Activated CD4-positive, alpha-beta T cell treated with anti-CD3 and anti-CD28 coated beads, Interleukin-2, Interleukin-4, amounts not matched to agents 100 ng/mL and 50 ng/mL, durations not matched to agents 16 hours and 8 hours (primary cell): ENCODE data around the gene NCLN.
"Not testable (repeated sequence)": the region's sequence is repeated elsewhere in the genome, so short reads cannot be mapped to it uniquely, and the experiment has no call there.

ENCODE experiments used
- DNase-seq: peaks from one replicate; pipeline ENCODE4 v3.0.0-alpha.2; 2020; ENCODE audit warnings: low spot score

The NCLN gene, protein sequence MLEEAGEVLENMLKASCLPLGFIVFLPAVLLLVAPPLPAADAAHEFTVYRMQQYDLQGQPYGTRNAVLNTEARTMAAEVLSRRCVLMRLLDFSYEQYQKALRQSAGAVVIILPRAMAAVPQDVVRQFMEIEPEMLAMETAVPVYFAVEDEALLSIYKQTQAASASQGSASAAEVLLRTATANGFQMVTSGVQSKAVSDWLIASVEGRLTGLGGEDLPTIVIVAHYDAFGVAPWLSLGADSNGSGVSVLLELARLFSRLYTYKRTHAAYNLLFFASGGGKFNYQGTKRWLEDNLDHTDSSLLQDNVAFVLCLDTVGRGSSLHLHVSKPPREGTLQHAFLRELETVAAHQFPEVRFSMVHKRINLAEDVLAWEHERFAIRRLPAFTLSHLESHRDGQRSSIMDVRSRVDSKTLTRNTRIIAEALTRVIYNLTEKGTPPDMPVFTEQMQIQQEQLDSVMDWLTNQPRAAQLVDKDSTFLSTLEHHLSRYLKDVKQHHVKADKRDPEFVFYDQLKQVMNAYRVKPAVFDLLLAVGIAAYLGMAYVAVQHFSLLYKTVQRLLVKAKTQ

DNA sequence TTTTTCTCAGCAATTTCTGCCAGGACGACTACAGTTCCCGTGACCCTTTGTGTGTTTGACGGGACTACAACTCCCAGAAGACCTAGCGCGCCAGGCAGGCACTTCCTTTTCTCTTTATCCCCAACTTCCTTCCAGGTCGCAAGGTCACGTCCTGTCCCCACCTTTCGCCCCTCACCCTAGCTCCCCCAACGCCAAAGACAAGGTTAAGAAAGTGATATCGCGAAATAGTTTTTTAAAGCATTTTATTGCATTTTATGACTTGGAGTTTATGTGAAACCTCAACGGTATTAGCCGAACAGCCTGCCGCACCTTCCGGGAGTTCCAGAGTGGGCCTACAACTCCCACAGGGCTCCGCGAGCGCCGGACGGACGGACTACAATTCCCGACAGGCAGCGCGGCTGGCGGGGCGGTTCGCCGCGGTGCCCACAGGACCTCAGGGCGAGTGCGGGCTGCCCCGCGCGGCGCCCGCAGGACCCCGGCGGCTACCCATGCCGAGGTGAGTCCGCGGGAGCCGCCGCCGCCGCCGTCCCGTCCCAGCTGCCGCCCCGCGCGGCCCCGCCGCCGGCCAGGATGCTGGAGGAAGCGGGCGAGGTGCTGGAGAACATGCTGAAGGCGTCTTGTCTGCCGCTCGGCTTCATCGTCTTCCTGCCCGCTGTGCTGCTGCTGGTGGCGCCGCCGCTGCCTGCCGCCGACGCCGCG lies at the start of gene NCLN:
Gene NCLN (plus strand): TSS at position 470 of the 699 bp plus-strand sequence. CDS start 101 bp downstream, at position 571.
- DNase-seq, result peak; percentile 94

DNA sequence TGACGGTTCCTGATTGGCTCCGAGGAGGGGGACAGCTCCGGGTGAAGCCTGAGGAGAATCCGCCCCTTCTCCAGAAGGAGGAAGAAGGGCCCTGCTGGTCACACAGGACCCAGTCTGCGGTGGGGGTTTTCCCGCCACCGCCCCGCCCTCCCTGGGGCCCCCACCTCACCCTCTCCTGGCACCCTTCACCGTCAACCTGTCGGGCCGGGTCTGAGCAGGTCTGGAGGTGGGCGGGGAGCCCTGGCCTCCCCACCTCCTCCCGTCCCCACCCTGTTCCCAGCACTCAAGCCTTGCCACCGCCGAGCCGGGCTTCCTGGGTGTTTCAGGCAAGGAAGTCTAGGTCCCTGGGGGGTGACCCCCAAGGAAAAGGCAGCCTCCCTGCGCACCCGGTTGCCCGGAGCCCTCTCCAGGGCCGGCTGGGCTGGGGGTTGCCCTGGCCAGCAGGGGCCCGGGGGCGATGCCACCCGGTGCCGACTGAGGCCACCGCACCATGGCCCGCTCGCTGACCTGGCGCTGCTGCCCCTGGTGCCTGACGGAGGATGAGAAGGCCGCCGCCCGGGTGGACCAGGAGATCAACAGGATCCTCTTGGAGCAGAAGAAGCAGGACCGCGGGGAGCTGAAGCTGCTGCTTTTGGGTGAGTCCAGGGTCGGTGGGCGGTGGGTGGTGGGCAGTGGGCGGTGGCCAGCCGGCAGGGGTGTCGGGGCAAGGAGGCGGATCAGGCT lies 49.6 kb upstream of the NCLN start, which contains the start of gene GNA15:
Gene GNA15 (plus strand): TSS at position 73 of the 723 bp plus-strand sequence. CDS start 418 bp downstream, at position 491.
- DNase-seq, result peak; percentile 73

DNA sequence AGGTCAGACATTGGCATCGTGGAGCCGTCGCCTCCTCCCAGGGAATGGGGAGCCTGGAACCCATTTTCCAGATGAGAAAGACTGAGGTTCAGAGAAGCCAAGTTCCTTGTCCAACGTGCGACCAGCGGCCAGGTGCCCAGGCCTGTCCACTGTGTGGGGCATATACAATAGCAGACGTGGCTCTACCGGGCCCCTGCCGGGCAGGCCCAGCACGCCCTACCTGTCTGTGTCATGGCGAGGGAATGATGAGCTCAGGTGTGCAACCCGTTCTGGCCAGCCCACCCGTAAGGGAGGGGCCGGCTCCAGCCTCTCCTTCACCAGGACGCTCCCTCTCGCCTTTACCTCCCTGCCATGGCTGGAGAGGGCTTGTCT lies 49.1 kb upstream of the NCLN start:
- no peak for DNase-seq

DNA sequence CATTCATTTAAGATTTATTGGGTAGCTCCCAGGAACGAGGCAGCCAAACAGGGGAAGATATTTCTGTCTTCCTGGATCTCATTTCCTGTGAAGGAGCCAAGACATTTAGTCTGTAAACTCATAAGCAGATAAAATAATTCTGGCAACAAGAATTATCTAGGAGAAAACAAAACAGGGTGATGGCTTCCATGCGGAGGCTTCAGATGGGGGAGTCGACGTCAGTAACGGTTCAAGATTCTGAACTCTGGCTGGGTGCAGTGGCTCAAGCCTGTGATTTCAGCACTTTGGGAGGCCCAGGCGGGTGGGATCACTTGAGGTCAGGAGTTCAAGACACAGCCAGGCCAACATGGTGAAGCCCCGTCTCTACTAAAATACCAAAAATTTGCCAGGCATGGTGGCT lies 48.6 kb upstream of the NCLN start:
- no peak for DNase-seq

DNA sequence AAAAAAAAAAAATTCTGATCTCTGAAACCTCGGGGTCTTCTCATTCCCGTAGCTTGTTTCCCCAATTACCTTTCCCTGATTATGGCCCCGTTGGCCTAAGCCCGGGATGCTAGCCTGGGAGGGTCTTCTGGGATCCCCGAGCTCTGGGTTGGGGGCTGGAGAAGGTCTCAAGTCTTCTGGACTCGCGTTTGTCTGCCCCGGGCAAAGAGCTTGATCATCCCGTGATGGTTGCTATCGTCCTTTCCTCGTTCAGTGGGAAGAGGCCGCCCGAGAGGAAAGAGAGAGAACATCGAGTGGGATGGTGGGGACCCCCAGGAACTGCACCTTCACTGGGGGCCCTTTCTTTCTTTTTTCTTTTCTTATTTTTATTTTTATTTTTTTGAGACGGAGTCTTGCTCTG lies 47.5 kb upstream of the NCLN start:
- DNase-seq, result no peak

DNA sequence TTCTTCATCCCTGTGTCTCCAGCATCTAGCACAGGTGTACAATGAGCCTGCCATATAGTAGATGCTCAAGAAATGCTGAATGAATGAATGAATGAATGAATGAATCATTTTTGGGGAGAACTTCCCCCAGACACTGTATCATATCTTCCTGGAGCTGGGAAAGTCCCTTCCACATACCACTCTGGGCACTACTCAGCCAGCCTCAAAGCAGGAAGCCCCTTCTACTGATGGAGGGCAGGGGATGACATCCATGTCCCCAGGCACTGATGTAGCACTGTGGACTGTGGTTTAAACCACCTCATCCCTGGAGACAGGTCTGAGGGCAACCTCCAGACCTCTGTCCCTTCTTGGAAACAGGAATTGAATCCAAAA lies 45.1 kb upstream of the NCLN start:
- DNase-seq, result peak; percentile 41

DNA sequence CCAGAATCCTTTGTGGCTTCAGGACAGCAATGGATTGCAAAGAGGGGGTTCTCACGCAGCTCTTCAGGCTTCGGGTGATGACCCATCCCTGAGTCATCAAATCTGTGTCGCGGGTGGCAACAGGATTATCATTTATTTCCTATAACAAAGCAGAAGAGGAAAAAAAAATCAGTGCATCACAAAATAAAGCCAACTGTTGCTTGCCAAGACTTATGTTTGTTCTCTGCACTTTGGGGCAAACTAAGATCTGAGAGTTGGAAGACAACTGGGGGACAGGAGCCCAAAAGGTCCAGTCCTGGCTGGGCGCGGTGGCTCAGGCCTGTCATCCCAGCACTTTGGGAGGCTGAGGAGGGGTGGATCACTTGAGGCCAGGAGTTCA lies 43.4 kb upstream of the NCLN start:
- peak; percentile 34 for DNase-seq

DNA sequence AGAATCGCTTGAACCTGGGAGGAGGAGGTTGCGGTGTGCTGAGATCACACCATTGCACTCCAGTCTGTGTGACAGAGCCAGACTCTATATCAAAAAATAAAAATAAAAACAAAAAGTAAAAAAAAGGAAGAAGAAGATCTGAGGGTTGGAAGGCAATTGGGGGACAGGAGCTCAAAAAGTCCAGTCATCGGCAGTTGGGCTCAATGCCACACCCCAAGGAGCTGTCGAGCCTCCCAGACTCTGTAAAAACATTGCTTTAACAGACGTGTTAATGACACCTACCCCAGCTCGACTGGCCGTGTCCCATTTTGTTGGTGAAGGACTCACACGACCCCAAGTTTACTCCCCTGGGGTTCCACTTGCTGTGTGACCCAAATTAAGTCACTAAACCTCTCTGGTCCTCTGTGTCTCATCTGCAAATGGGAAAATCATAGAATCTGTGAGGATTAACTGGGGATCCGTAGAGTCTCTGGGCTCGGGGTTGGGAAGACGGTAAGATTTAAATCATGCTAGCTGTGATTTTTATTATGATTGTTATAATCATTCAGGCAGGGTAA lies 42.9 kb upstream of the NCLN start:
- no peak for DNase-seq

DNA sequence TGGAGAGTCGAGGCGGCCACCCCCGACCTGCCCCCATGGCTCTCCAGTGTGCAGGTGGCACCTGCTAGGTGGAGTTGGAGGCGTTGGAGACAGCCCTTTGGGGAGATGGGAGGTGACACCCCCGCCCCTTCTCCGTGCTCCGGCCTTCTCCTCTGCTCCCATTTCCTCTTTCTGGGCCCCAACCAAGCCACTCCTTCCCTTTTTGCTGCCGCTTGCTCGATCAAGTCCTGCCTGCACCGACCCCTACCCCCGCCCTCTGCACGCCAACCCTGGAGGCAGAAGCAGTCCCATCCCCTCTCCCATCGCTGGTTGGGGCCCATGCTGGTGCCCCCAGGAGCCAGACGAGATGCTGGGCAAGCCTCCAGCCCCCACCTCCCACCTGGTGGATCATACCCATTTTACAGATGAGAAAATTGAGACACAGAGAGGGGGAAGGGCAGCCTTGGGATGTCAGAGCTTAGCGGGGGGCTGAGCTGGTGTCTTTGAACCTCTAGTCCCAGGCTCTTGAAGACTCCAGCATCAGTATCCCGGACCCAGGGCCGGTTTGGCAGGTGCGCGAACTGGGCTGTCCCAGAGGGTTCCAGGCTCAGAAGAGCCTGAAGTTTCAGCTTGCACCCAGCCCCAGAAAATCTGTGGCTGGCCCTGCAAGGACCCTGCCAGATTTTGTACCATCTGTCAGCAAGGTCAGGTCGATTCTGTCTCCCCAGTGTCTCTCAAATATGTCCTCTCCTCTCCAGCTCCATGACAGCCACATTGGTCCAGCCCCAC lies 39.6 kb upstream of the NCLN start:
- no peak for DNase-seq

DNA sequence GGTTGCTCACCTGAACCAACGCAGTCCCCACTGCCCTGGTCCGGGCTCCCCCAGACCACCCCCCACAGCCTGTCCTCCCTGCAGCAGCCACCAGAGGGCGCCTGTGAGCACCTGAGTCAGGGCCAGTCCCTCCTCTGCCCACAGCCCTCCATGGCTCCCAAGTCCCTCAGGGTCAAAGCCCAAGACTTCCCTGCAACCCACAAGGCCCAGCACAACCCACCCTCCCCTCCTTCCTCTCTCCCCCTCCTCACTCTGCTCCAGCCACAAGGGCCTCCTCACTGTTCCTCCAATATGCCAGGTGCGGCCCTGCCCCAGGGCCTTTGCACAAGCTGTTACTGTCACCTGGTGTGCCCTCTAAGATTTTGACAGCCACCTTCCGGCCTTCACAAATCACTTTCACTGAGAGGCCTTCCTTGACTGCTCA lies 39.0 kb upstream of the NCLN start:
- DNase-seq, result peak; percentile 62

DNA sequence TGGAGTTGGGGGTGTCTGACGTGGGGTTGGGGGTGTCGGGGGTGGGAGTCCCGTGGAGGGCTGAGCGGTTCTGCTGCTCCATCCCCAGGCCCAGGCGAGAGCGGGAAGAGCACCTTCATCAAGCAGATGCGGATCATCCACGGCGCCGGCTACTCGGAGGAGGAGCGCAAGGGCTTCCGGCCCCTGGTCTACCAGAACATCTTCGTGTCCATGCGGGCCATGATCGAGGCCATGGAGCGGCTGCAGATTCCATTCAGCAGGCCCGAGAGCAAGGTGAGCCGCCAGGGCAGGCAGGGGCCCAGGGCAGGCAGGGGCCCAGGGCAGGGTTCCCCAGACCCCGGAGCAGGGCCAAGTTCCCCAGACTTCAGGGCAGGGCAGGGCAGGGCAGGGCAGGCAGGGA lies 37.2 kb upstream of the NCLN start:
- DNase-seq, result no peak

DNA sequence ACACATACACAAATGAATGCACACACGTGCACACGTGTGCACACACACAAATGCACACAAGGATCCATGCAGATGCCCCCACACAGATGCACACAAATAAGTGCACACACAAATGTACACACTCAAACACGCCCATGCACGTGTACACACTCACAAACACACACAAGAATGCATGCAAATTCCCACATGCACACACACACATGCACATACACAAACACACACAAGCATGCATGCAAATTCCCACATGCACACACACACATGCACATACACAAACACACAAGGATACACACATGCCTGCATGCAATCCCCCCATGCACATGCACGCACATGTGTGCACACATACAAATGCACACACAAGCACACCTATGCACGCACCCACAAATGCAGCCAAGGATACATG lies 36.6 kb upstream of the NCLN start:
- DNase-seq, result no peak

DNA sequence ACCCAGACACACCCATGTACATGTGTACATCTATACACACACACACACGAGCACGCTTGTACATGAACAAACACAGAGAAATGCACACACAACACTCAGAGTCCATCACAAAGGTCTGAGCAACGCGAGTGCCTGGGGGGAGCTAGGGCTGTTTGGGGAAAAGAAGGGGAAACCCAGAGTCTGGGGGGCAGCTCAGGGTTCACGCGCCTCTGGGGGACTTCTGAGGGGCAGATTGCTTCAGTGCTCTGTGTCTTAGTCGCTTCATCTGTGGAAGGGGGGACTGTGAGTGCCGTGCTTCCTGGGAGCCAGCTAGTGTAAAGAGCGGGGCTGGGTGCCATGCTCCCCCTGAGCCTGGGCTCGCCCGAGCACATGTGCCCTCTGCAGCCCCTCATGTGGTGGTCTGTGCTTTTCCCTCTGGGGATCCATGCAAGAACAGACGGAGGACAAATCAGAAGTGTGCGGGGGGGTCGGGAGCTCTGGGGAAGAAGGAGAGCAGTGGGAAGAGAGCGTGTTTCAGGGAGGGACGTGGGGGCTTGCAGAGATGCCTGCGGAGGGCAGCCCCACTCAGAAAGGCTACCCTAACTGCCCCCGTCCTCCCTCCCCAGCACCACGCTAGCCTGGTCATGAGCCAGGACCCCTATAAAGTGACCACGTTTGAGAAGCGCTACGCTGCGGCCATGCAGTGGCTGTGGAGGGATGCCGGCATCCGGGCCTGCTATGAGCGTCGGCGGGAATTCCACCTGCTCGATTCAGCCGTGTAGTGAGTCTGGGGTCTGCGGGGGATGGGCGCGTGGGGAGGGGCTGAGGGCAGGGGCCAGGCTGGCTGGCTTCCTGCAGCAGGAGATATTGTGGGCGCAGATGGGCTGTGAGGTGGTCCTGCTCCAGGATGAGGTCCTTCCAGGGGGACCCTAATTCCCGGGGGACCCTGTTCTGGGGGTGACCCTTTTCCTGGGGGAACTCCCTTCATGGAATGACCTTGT lies 35.9 kb upstream of the NCLN start:
- DNase-seq, result no peak

DNA sequence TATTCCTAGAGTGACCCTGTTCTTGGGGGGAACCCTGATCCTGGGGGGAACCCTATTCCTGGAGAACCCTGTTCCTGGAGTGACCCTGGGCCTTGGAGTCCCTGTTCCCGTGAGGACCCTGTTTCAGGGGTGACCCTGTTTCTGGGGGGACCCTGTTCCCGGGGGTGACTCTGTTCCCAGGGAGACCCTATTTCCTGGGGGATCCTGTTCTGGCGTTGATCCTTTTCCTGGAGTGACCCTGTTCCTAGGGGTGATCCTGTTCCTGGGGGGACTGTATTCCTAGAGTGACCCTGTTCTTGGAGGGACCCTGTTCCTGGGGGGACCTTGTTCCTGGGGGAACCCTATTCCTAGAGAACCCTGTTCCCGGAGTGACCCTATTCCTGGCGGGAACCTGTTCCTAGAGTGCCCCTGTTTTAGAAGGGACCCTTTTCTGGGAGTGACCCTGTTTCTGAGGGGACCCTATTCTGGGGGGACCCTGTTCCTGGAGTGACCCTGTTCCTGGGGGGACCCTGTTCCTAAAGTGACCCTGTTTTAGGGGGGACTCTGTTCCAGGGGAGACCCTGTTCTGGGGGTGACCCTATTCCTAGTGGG lies 34.9 kb upstream of the NCLN start:
- DNase-seq, result no peak

DNA sequence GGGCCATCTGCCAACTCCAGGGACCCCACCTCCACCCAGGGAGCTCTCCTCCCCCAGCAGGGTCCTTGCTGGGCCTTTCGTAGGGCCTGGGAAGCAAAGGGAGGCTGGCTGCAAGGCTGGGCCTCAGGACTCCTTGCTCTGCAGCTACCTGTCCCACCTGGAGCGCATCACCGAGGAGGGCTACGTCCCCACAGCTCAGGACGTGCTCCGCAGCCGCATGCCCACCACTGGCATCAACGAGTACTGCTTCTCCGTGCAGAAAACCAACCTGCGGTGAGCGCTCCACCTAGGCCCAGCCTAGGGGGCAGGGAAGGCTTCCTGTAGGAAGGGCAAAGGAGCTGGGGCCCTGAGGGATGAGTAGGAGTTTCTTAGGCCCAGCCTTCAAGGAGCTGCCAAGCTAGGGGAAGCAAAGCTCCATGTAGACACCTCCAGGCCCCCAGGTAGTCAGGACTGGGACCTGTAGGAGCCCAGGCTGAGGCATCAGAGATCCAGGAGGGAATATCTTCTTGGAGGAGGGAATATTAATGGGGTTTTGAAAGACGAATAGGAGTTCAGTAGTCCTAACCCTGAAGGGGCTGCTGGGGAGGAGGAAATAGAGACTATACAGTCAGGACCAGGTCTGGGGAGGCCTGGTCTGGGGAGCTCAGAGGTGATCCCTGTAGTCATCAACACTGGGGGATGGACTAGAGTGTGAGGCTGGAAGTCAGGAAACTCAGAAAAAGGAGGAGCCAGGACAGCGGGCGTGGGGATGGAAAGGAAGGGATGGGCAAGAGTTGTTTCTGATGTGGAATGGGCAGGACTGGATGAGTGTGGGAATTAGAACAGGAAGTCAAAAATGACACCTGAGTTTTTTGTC lies 33.9 kb upstream of the NCLN start:
- no peak for DNase-seq

DNA sequence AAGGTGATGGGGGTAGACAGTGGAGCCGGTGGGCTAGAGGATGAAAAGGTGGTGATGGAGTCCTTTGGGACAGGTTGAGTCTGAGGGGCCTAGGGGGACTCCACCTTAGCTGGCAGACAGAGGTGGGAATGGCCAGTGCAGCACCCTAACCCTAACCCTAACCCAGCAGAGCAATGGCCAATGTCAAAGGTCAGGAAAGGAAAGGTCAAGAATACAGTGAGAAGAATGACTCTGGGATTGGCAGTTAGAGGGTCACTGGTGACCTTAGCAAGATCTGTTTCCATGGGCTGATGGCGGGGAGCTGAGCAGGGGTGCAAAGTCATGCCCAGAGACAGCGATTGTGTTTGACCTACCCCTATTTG lies 33.3 kb upstream of the NCLN start:
- DNase-seq, result no peak

DNA sequence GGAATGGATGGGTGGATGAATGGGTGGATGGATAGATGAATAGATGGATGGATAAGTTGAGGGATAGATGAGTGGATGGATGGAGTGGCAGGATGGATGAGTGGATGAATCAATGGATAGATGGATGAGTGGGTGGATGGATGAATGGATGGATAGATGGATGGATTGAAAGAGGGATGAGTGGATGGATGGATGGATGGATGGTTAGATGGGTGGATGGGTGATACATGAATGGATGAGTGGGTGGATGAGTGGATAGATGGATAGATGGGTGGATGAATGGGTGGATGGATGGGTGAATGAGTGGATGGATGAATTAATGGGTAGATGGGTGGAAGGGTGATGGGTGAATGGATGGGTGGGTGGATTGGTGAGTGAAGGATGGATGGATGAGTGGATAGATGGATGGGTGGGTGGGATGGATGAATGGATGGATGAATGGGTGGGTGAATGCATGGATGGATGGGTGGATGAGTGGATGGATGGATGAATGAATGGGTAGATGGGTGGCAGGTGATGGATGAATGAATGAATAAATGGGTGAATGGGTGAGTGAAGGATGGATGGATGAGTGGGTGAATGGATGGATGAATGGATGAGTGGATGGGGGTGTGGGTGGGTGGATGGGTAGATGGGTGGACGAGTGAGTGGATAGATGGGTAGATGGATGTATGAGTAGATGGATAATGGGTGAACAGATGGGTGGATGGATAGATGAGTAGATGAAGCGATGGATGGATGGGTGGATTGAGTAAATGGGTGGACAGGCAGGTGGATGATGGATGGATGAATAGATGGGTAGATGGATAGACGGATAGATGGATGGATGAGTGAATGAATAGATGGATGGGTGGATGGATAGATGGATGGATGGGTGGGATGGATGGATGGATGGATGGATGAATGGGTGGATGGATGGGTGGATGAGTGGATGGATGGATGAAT lies 32.2 kb upstream of the NCLN start:
- no peak for DNase-seq

DNA sequence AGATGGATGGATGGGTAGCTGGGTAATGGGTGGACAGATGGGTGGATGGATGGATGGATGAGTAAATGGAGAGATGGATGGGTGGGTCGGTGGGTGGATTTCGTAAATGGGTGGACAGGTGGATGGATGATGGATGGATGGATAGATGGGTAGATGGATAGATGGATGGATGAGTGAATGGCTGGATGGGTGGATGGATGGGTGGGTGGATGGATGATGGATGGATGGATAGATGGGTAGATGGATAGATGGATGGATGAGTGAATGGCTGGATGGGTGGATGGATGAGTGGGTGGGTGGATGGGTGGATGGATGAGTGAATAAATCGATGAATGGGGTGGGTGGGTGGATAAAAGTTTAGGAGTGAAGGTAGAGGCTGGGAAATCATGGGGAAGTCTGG lies 31.3 kb upstream of the NCLN start:
- DNase-seq, result not testable (repeated sequence)
